Skeletal muscle cell (primary cell): ENCODE results near the gene RUFY1.
"Not testable (repeated sequence)": the region's sequence is repeated elsewhere in the genome, so short reads cannot be mapped to it uniquely, and the experiment has no call there.

Experiments used
- DNase-seq: peaks from one replicate; pipeline ENCODE4 v3.0.0-alpha.2; 2010; ENCODE audit warnings: low read depth
- H3K4me3 ChIP-seq: 2 replicates; pipeline ENCODE4 v1.5.1; 2011; ENCODE audit warnings: low read depth, mild to moderate bottlenecking, control low read depth, low read length, moderate library complexity

The RUFY1 gene

GRCh38 chr5:179648410-179648809, 98.1 kb downstream of the RUFY1 start:
- no peak overlapping the region for H3K4me3 ChIP-seq
- DNase-seq: no peak

- not testable (repeated sequence) for H3K4me3 ChIP-seq, DNase-seq
These were observed 98.9 kb downstream of the RUFY1 start for GRCh38 chr5:179649166-179649703.

- DNase-seq, H3K4me3 ChIP-seq: not testable (repeated sequence)
These were observed 99.9 kb downstream of the RUFY1 start for GRCh38 chr5:179650245-179650644.

- DNase-seq, H3K4me3 ChIP-seq: not testable (repeated sequence)
These were observed 102.8 kb downstream of the RUFY1 start for GRCh38 chr5:179653135-179653534.

- DNase-seq, H3K4me3 ChIP-seq: not testable (repeated sequence)
These were observed 107.2 kb downstream of the RUFY1 start for GRCh38 chr5:179657302-179658178.

GRCh38 chr5:179658179-179658856, 108.0 kb downstream of the RUFY1 start:
- not testable (repeated sequence) for DNase-seq
- peak overlapping the region; percentile 55 for H3K4me3 ChIP-seq
